ENCODE data around the gene KRTAP19-6.

GRCh38 chr21:30541764-30542163 is at the start of gene KRTAP19-6:
- TF ChIP-seq CTCF (IDR thresholded peaks at IDR 0.05) (no peak), POLR2A (IDR thresholded peaks at IDR 0.05) (no peak)

Measured in right lobe of liver (tissue), 4 donors.